K562 (cell line): Measurements from ENCODE around the gene LAMTOR1. TPM values are rescaled to one million over a fixed set of nuclear protein-coding genes. Genes with fewer than 3 reads are reported as not detected.

Source experiments
- ATAC-seq: fragments of 200-7000 bp; cut with Tn5 transposase; 3 replicates; pipeline ENCODE4 v1.9.1; 2020; ENCODE audit warnings: moderate library complexity
- BruUV-seq: library from RNA; stranded (reverse); fragments of 400-500 nt; replicated peaks from 2 replicates; lab custom pipeline; 2021; lab: Mats Ljungman, UMichigan
- CTCF ChIA-PET: fragments of 300-600 bp; formaldehyde crosslinking; extraction: SDS; loops from one replicate; lab custom pipeline; 2021; ENCODE audit warnings: low intra/inter-chr PET ratio; lab: Yijun Ruan, JAX
- POLR2A ChIA-PET: fragments of 300-600, 350-650 bp; sonication (Branson Sonifier 250); formaldehyde crosslinking; extraction: SDS; loops from one replicate; lab custom pipeline; 2021; ENCODE audit warnings: antibody characterized with exemption, inconsistent platforms; lab: Yijun Ruan, JAX
- DNase-seq, 4 experiments: peaks; one replicate each; pipeline versions ENCODE4 v3.0.0 to v3.0.0-alpha.2; 2011 to 2018; ENCODE audit warnings: low spot score in 3 of 4, mixed read lengths in 3 of 4; ENCODE audit errors: extremely low read depth in 1 of 4
- FAIRE-seq: peaks from 2 replicates; lab custom pipeline; 2011; peaks lifted over from hg19 to GRCh38; lab: Jason Lieb, UNC
- H2AFZ ChIP-seq: 2 replicates; pipeline ENCODE4 v1.6.0; 2011; ENCODE audit warnings: low read depth, low read length, control low read depth, inconsistent platforms
- H3K27ac ChIP-seq: fragments of 200-600 bp; 3 replicates; pipeline ENCODE4 v1.8.0; 2011; ENCODE audit warnings: low read depth, mild to moderate bottlenecking, control low read depth, inconsistent platforms, low read length, moderate library complexity, mixed read lengths; ENCODE audit errors: extremely low read depth
- H3K27me3 ChIP-seq, 2 experiments: fragments of 300-600 bp in 1 of 2; 2 replicates in 1 of 2; 3 replicates in 1 of 2; pipeline versions ENCODE4 v1.6.0 to v1.8.0; 2011; ENCODE audit warnings: inconsistent platforms in 2 of 2, low read length in 2 of 2, mild to moderate bottlenecking in 1 of 2, mixed read lengths in 1 of 2, moderate library complexity in 1 of 2; ENCODE audit not compliant: control insufficient read depth in 2 of 2, insufficient read depth in 2 of 2
- H3K36me3 ChIP-seq: fragments of 300-600 bp; 3 replicates; pipeline ENCODE4 v1.8.0; 2011; ENCODE audit warnings: mild to moderate bottlenecking, low read length, inconsistent platforms; ENCODE audit not compliant: control insufficient read depth, insufficient read depth
- H3K4me1 ChIP-seq, 2 experiments: fragments of 200-600 bp in 1 of 2; replicated peaks in 1 of 2; 2 replicates in 1 of 2; 3 replicates in 1 of 2; pipeline versions ENCODE4 v1.5.1 to v1.8.0; 2011; ENCODE audit warnings: inconsistent platforms in 2 of 2, low read length in 2 of 2, mild to moderate bottlenecking in 1 of 2, mixed read lengths in 1 of 2, moderate library complexity in 1 of 2; ENCODE audit not compliant: control insufficient read depth in 2 of 2, insufficient read depth in 2 of 2
- H3K4me2 ChIP-seq: 2 replicates; pipeline ENCODE4 v1.6.1; 2011; ENCODE audit warnings: low read length, control low read depth, inconsistent platforms, mixed read lengths; ENCODE audit not compliant: insufficient read depth
- H3K4me3 ChIP-seq: fragments of 200-600 bp; sonication (generic), shearing (Covaris generic); 2 replicates; pipeline ENCODE4 v1.5.1; 2016; ENCODE audit warnings: control low read depth, inconsistent platforms
- H3K79me2 ChIP-seq: fragments of 200-600 bp; 3 replicates; pipeline ENCODE4 v1.8.0; 2011; ENCODE audit warnings: low read length, inconsistent platforms; ENCODE audit not compliant: control insufficient read depth, insufficient read depth
- H3K9ac ChIP-seq, 2 experiments: 2 replicates each; pipeline versions ENCODE4 v1.6.0 to v1.6.1; 2011; ENCODE audit warnings: low read depth in 2 of 2, low read length in 2 of 2, control low read depth in 1 of 2, inconsistent platforms in 1 of 2, mild to moderate bottlenecking in 1 of 2, mixed read lengths in 1 of 2; ENCODE audit not compliant: insufficient read depth in 1 of 2
- H3K9me1 ChIP-seq: one replicate; pipeline ENCODE4 v1.6.0; 2011; ENCODE audit warnings: inconsistent platforms, mild to moderate bottlenecking, low read length, moderate library complexity; ENCODE audit not compliant: control insufficient read depth, insufficient read depth
- H3K9me3 ChIP-seq: replicated peaks from 2 replicates; pipeline ENCODE4 v1.5.1; 2011; ENCODE audit warnings: low read depth, low read length, inconsistent platforms; ENCODE audit not compliant: control insufficient read depth, insufficient read depth
- H4K20me1 ChIP-seq: replicated peaks from 2 replicates; pipeline ENCODE4 v1.6.1; 2011; ENCODE audit warnings: low read length, inconsistent platforms, mixed read lengths; ENCODE audit not compliant: control insufficient read depth, insufficient read depth
- CREB5 ChIP-seq: fragments of 250-450 bp; sonication (Bioruptor Pico); IDR thresholded peaks from 2 replicates; pipeline ENCODE4 v1.5.0; 2020; ENCODE audit warnings: mild to moderate bottlenecking
- GABPB2 ChIP-seq: fragments of 250-450 bp; sonication (Bioruptor Pico); conservative IDR thresholded peaks from 2 replicates; pipeline ENCODE4 v1.5.1; 2021; ENCODE audit warnings: mild to moderate bottlenecking
- NR3C1 ChIP-seq: sonication (generic); formaldehyde crosslinking; IDR thresholded peaks from 2 replicates; pipeline ENCODE4 v1.8.1; 2022; ENCODE audit warnings: missing genetic modification reagents
- RBFOX2 ChIP-seq: fragments of 200-400 bp; formaldehyde crosslinking; IDR thresholded peaks from 2 replicates; pipeline ENCODE4 v1.6.1; 2017; ENCODE audit warnings: low read depth, mild to moderate bottlenecking, low read length, moderate library complexity
- ZBTB5 ChIP-seq: fragments of 450-650 bp; IDR thresholded peaks from 2 replicates; pipeline ENCODE4 v1.6.1; 2017; ENCODE audit warnings: antibody characterized with exemption
- ZNF134 ChIP-seq: fragments of 250-450 bp; sonication (Bioruptor Pico); conservative IDR thresholded peaks from 2 replicates; pipeline ENCODE4 v1.4.0; 2020
- ZNF507 ChIP-seq: conservative IDR thresholded peaks from 2 replicates; pipeline ENCODE4 v1.6.1; 2017; ENCODE audit warnings: missing genetic modification characterization, missing compliant biosample characterization
- WGBS: fragments of 100-300 bp; shearing (Covaris generic); methylation state at CpG from one replicate; pipeline ENCODE4 v1.1.6; 2016; ENCODE audit warnings: low coverage, mixed read lengths; ENCODE audit not compliant: insufficient coverage; ENCODE audit errors: missing lambda C conversion rate; 5-methylcytosine and 5-hydroxymethylcytosine counted together
- in situ Hi-C: fragments of 300-500 bp; cut with MboI; formaldehyde crosslinking; loops from 4 replicates; pipeline ENCODE4 v1.15.0; 2018; ENCODE audit warnings: inconsistent platforms, mixed read lengths
- intact Hi-C: fragments of 100-400 bp; cut with micrococcal nuclease; formaldehyde crosslinking; loops from 2 replicates; pipeline ENCODE4 v1.14.2; 2022
- polyA plus RNA-seq, 8 experiments: library from polyadenylated mRNA; depleted of rRNA in 4 of 8; stranded (reverse) in 5 of 8; unstranded in 3 of 8; fragments of >200 nt; fragmentation: Nextera tagmentation in 2 of 8; fragmentation: Illumina TruSeq in 1 of 8; extraction: Ambion mirVana in 2 of 8; extraction: Trizol in 1 of 8; gene quantifications; 2 replicates each; pipeline versions ENCODE4 v1.2.1 to v1.2.3, GENCODE V29; 2011 to 2014; ENCODE audit warnings: inconsistent platforms in 1 of 8, missing spikeins in 1 of 8
- total RNA-seq, 7 experiments: library from RNA; depleted of rRNA in 6 of 7; stranded (reverse); fragments of >200 nt in 6 of 7; fragmentation: Illumina TruSeq in 2 of 7; extraction: Trizol in 2 of 7; gene quantifications; 2 replicates each; pipeline versions ENCODE4 v1.2.1 to v1.2.3, GENCODE V29; 2011 to 2021; ENCODE audit warnings: low replicate concordance in 1 of 7

Gene LAMTOR1
- total and polyA plus RNA-seq, 9 of the 15 experiments (the other 6 are each of a cell fraction or from before 2014, with no cell fraction given): 62.6 to 104 (median 85.3) TPM

- H3K9me1 ChIP-seq: no peaks in the 10 kb centered on the region
- 52% methylated on average over 2 of the region's 2 CpGs for WGBS
- peaks cover 0 to 6% of the 10 kb centered on the region in 2 experiments; a peak in 1 of 5 replicates for H3K4me1 ChIP-seq
- H3K79me2 ChIP-seq: no peaks in the 10 kb centered on the region
- no peaks in the 10 kb centered on the region for H4K20me1 ChIP-seq
- BruUV-seq: no TSS peak
- H3K27ac ChIP-seq: no peak overlapping the region
- no peak overlapping the region for H2AFZ ChIP-seq
- ChIA-PET CTCF (no interaction called here), POLR2A (interaction anchor here (0.7 kb wide), 1 partner anchor 152 kb away, joined by 3 read pairs; no protein-coding TSS in a partner anchor)
- H3K27me3 ChIP-seq: no peaks in the 10 kb centered on the region
- H3K4me2 ChIP-seq: no peak overlapping the region
- no peaks in the 10 kb centered on the region for H3K36me3 ChIP-seq
- no peak overlapping the region for H3K4me3 ChIP-seq
- H3K9ac ChIP-seq: no peak overlapping the region
- no peak for ATAC-seq
- no peak for DNase-seq
- TF ChIP-seq ZNF134 (no peak), CREB5 (CRISPR knock-in tag) (no peak), NR3C1 (no peak), ZNF507 (tag) (no peak), ZBTB5 (no peak), GABPB2 (CRISPR knock-in tag) (no peak), RBFOX2 (no peak)
- intact Hi-C loops: no loop called here
- FAIRE-seq: no peak
- in situ Hi-C loops: no loop called here
- H3K9me3 ChIP-seq: no peaks in the 10 kb centered on the region; the same call in 1 of the 2 replicates
These were observed 29.5 kb upstream of the LAMTOR1 start for GRCh38 chr11:72132646-72133045.
